ENCODE results near the gene SPATS2.

SPATS2 gene

GRCh38 chr12:49462083-49462744 lies 95.0 kb downstream of the SPATS2 start:
- H3K9ac ChIP-seq (ENCODE audit: low read length), result no peak overlapping the region
- H3K4me3 ChIP-seq (ENCODE audit: low read depth, low read length, poor library complexity, severe bottlenecking), result no peak overlapping the region
- H3K4me1 ChIP-seq (ENCODE audit: insufficient read depth, low read length, severe bottlenecking), result no peaks in the 10 kb centered on the region
- no peaks in the 10 kb centered on the region for H3K9me3 ChIP-seq (ENCODE audit: low read length)
- H2AFZ ChIP-seq (ENCODE audit: low read length), result no peak overlapping the region
- H3K27ac ChIP-seq (ENCODE audit: low read depth, low read length, poor library complexity, severe bottlenecking), result no peak overlapping the region
- peaks cover 32% of the 10 kb centered on the region for H3K36me3 ChIP-seq (ENCODE audit: insufficient read depth, low read length)
- no peaks in the 10 kb centered on the region for H3K9me2 ChIP-seq (ENCODE audit: low read depth, low read length)
- no peak overlapping the region for H3K4me2 ChIP-seq (ENCODE audit: low read length)
- no peaks in the 10 kb centered on the region for H3F3A ChIP-seq (ENCODE audit: insufficient read depth, low read length)
- TF ChIP-seq CTCF (IDR thresholded peaks at IDR 0.05; ENCODE audit: low read length) (no peak), EZH2 (IDR thresholded peaks at IDR 0.05; ENCODE audit: borderline replicate concordance, low read length) (no peak)
- H3K27me3 ChIP-seq (ENCODE audit: insufficient read depth, low read length), result no peaks in the 10 kb centered on the region
- H3K79me2 ChIP-seq (ENCODE audit: insufficient read depth, low read length), result no peaks in the 10 kb centered on the region
- H4K20me1 ChIP-seq (ENCODE audit: insufficient read depth, low read length), result no peaks in the 10 kb centered on the region

- Histone ChIP-seq H3K4me1 (ENCODE audit: insufficient read depth, low read length, severe bottlenecking) (no peaks in the 10 kb centered on the region), H2AFZ (ENCODE audit: low read length) (no peak overlapping the region), H3K79me2 (ENCODE audit: insufficient read depth, low read length) (no peaks in the 10 kb centered on the region), H4K20me1 (ENCODE audit: insufficient read depth, low read length) (no peaks in the 10 kb centered on the region), H3K27me3 (ENCODE audit: insufficient read depth, low read length) (no peaks in the 10 kb centered on the region), H3F3A (ENCODE audit: insufficient read depth, low read length) (no peaks in the 10 kb centered on the region), H3K27ac (ENCODE audit: low read depth, low read length, poor library complexity, severe bottlenecking) (no peak overlapping the region), H3K9ac (ENCODE audit: low read length) (no peak overlapping the region), H3K9me2 (ENCODE audit: low read depth, low read length) (no peaks in the 10 kb centered on the region), H3K4me3 (ENCODE audit: low read depth, low read length, poor library complexity, severe bottlenecking) (no peak overlapping the region), H3K9me3 (ENCODE audit: low read length) (no peaks in the 10 kb centered on the region), H3K36me3 (ENCODE audit: insufficient read depth, low read length) (peaks cover 32% of the 10 kb centered on the region), H3K4me2 (ENCODE audit: low read length) (no peak overlapping the region)
- TF ChIP-seq CTCF (IDR thresholded peaks at IDR 0.05; ENCODE audit: low read length), result no peak
- no peak for TF ChIP-seq EZH2 (IDR thresholded peaks at IDR 0.05; ENCODE audit: borderline replicate concordance, low read length)
These were observed 97.9 kb downstream of the SPATS2 start for GRCh38 chr12:49465132-49465531.

- Histone ChIP-seq H3K4me3 (ENCODE audit: low read depth, low read length, poor library complexity, severe bottlenecking) (no peak overlapping the region), H2AFZ (ENCODE audit: low read length) (no peak overlapping the region), H3K9ac (ENCODE audit: low read length) (no peak overlapping the region), H3K79me2 (ENCODE audit: insufficient read depth, low read length) (no peaks in the 10 kb centered on the region), H3K9me2 (ENCODE audit: low read depth, low read length) (no peaks in the 10 kb centered on the region), H3F3A (ENCODE audit: insufficient read depth, low read length) (no peaks in the 10 kb centered on the region), H3K27me3 (ENCODE audit: insufficient read depth, low read length) (no peaks in the 10 kb centered on the region), H3K4me2 (ENCODE audit: low read length) (no peak overlapping the region), H3K36me3 (ENCODE audit: insufficient read depth, low read length) (no peaks in the 10 kb centered on the region), H4K20me1 (ENCODE audit: insufficient read depth, low read length) (no peaks in the 10 kb centered on the region), H3K27ac (ENCODE audit: low read depth, low read length, poor library complexity, severe bottlenecking) (no peak overlapping the region), H3K9me3 (ENCODE audit: low read length) (no peaks in the 10 kb centered on the region), H3K4me1 (ENCODE audit: insufficient read depth, low read length, severe bottlenecking) (no peaks in the 10 kb centered on the region)
- TF ChIP-seq CTCF (IDR thresholded peaks at IDR 0.05; ENCODE audit: low read length), result no peak
- no peak for TF ChIP-seq EZH2 (IDR thresholded peaks at IDR 0.05; ENCODE audit: borderline replicate concordance, low read length)
These were observed 103.7 kb downstream of the SPATS2 start for GRCh38 chr12:49470986-49471385.

All from OCI-LY1 (cell line).